Measurements from ENCODE around the gene ZNF292. TPM values are rescaled to one million over a fixed set of nuclear protein-coding genes. Genes with fewer than 3 reads are reported as not detected.

The ZNF292 gene
- total RNA-seq, 2 donors from 2014 or later: 19.0 to 19.7 TPM

- TF ChIP-seq CTCF (IDR thresholded peaks at IDR 0.05): no peak
- Histone ChIP-seq H3K27ac (no peak overlapping the region), H3K4me1 (peaks cover 0 to 34% of the 10 kb centered on the region in 2 donors), H3K36me3 (no peaks in the 10 kb centered on the region), H3K4me3 (no peak overlapping the region), H3K27me3 (no peaks in the 10 kb centered on the region), H3K9me3 (no peaks in the 10 kb centered on the region)
- DNase-seq (ENCODE audit: low spot score): no peak
These were observed 54.4 kb downstream of the ZNF292 start for GRCh38 chr6:87209812-87210211.

- Histone ChIP-seq H3K27me3 (no peaks in the 10 kb centered on the region), H3K9me3 (no peaks in the 10 kb centered on the region), H3K4me1 (peaks cover 0 to 35% of the 10 kb centered on the region in 2 donors), H3K36me3 (no peaks in the 10 kb centered on the region), H3K27ac (no peak overlapping the region), H3K4me3 (no peak overlapping the region)
- TF ChIP-seq CTCF (IDR thresholded peaks at IDR 0.05): no peak
- no peak for DNase-seq (ENCODE audit: low spot score)
These were observed 55.6 kb downstream of the ZNF292 start for GRCh38 chr6:87210979-87211378.

GRCh38 chr6:87212596-87212995 is 57.2 kb downstream of the ZNF292 start:
- H3K4me3 ChIP-seq: no peak overlapping the region
- TF ChIP-seq CTCF (IDR thresholded peaks at IDR 0.05): no peak
- no peak overlapping the region for H3K27ac ChIP-seq
- no peak for DNase-seq (ENCODE audit: low spot score)
- H3K36me3 ChIP-seq: peaks cover 4% of the 10 kb centered on the region
- H3K9me3 ChIP-seq: no peaks in the 10 kb centered on the region
- no peaks in the 10 kb centered on the region for H3K27me3 ChIP-seq
- H3K4me1 ChIP-seq: peaks cover 0 to 35% of the 10 kb centered on the region in 2 donors

GRCh38 chr6:87213364-87213763 is 58.0 kb downstream of the ZNF292 start:
- Histone ChIP-seq H3K4me1 (peaks cover 0 to 30% of the 10 kb centered on the region in 2 donors), H3K27me3 (no peaks in the 10 kb centered on the region), H3K36me3 (peaks cover 8% of the 10 kb centered on the region), H3K27ac (no peak overlapping the region), H3K4me3 (no peak overlapping the region), H3K9me3 (no peaks in the 10 kb centered on the region)
- DNase-seq (ENCODE audit: low spot score): no peak
- no peak for TF ChIP-seq CTCF (IDR thresholded peaks at IDR 0.05)

GRCh38 chr6:87214831-87215230 is 59.5 kb downstream of the ZNF292 start:
- peaks cover 8% of the 10 kb centered on the region for H3K36me3 ChIP-seq
- H3K27ac ChIP-seq: no peak overlapping the region
- peaks cover 0 to 22% of the 10 kb centered on the region in 2 donors for H3K4me1 ChIP-seq
- H3K27me3 ChIP-seq: no peaks in the 10 kb centered on the region
- no peak for DNase-seq (ENCODE audit: low spot score)
- no peaks in the 10 kb centered on the region for H3K9me3 ChIP-seq
- H3K4me3 ChIP-seq: no peak overlapping the region
- TF ChIP-seq CTCF (IDR thresholded peaks at IDR 0.05): no peak

- no peak overlapping the region for H3K27ac ChIP-seq
- no peaks in the 10 kb centered on the region for H3K9me3 ChIP-seq
- no peak for DNase-seq (ENCODE audit: low spot score)
- H3K4me1 ChIP-seq: no peaks in the 10 kb centered on the region
- no peak for TF ChIP-seq CTCF (IDR thresholded peaks at IDR 0.05)
- H3K27me3 ChIP-seq: no peaks in the 10 kb centered on the region
- H3K4me3 ChIP-seq: no peak overlapping the region
- H3K36me3 ChIP-seq: peaks cover 32% of the 10 kb centered on the region
These were observed 65.6 kb downstream of the ZNF292 start for GRCh38 chr6:87220997-87221396.
